GM12878 (cell line): ENCODE data around the gene LCE6A. TPM values are rescaled to one million over a fixed set of nuclear protein-coding genes. Genes with fewer than 3 reads are reported as not detected.
A peak's percentile ranks its signal among the peaks of the same experiment; 100 is the strongest.

Experiments
- ATAC-seq: fragments of 200-7000 bp; cut with Tn5 transposase; 3 replicates; pipeline ENCODE4 v1.9.1; 2020; ENCODE audit warnings: mild to moderate bottlenecking, moderate library complexity
- BruUV-seq: library from RNA; stranded (reverse); fragments of 400-500 nt; replicated peaks from 2 replicates; lab custom pipeline; 2021; lab: Mats Ljungman, UMichigan
- CTCF ChIA-PET: fragments of 300-600 bp; sonication (Branson Sonifier 250); formaldehyde crosslinking; extraction: SDS; loops from one replicate; lab custom pipeline; 2021; ENCODE audit warnings: inconsistent platforms; lab: Yijun Ruan, JAX
- POLR2A ChIA-PET: fragments of 350-600 bp; formaldehyde crosslinking; extraction: SDS; loops from one replicate; lab custom pipeline; 2021; ENCODE audit warnings: inconsistent platforms; lab: Charles Lee
- RAD21 ChIA-PET: fragments of 300-600 bp; sonication (Branson Sonifier 250); formaldehyde crosslinking; loops from one replicate; lab custom pipeline; 2023; ENCODE audit warnings: antibody characterized with exemption; ENCODE audit not compliant: unreplicated experiment; lab: Charles Lee
- SMC1A ChIA-PET: fragments of 300-600 bp; sonication (Branson Sonifier 250); formaldehyde crosslinking; loops from one replicate; lab custom pipeline; 2023; ENCODE audit not compliant: unreplicated experiment, uncharacterized antibody; lab: Charles Lee
- DNase-seq: peaks from one replicate; pipeline ENCODE4 v3.0.0-alpha.2; 2011; ENCODE audit warnings: low read depth, low spot score
- FAIRE-seq: peaks from 3 replicates; lab custom pipeline; 2011; peaks lifted over from hg19 to GRCh38; lab: Jason Lieb, UNC
- H2AFZ ChIP-seq: 2 replicates; pipeline ENCODE4 v1.6.0; 2011; ENCODE audit warnings: low read depth, low read length, control low read depth; ENCODE audit not compliant: control insufficient read depth
- H3K27ac ChIP-seq: 2 replicates; pipeline ENCODE4 v1.5.1; 2011; ENCODE audit warnings: control low read depth; ENCODE audit not compliant: control insufficient read depth, insufficient read depth
- H3K27me3 ChIP-seq, 2 experiments: replicated peaks in 1 of 2; 2 replicates each; pipeline versions ENCODE4 v1.6.0 to v1.6.1; 2011; ENCODE audit warnings: low read length in 1 of 2; ENCODE audit not compliant: control insufficient read depth in 2 of 2, insufficient read depth in 2 of 2
- H3K36me3 ChIP-seq, 2 experiments: 2 replicates each; pipeline ENCODE4 v1.5.1; 2011; ENCODE audit warnings: low read length in 1 of 2; ENCODE audit not compliant: control insufficient read depth in 2 of 2, insufficient read depth in 2 of 2
- H3K4me1 ChIP-seq: 2 replicates; pipeline ENCODE4 v1.6.1; 2011; ENCODE audit warnings: mild to moderate bottlenecking, low read length, moderate library complexity, mixed read lengths; ENCODE audit not compliant: control insufficient read depth, insufficient read depth
- H3K4me2 ChIP-seq: 2 replicates; pipeline ENCODE4 v1.6.0; 2011; ENCODE audit warnings: control low read depth; ENCODE audit not compliant: control insufficient read depth, insufficient read depth
- H3K4me3 ChIP-seq: fragments of 200-600 bp; sonication (generic); 2 replicates; pipeline ENCODE4 v1.5.1; 2016
- H3K79me2 ChIP-seq: 2 replicates; pipeline ENCODE4 v1.6.0; 2011; ENCODE audit warnings: low read length; ENCODE audit not compliant: control insufficient read depth, insufficient read depth
- H3K9ac ChIP-seq: 2 replicates; pipeline ENCODE4 v1.8.0; 2011; ENCODE audit warnings: low read length, control low read depth, mixed read lengths; ENCODE audit not compliant: control insufficient read depth, insufficient read depth
- H3K9me3 ChIP-seq: replicated peaks from 3 replicates; pipeline ENCODE4 v1.5.1; 2011; ENCODE audit warnings: mild to moderate bottlenecking, low read length; ENCODE audit not compliant: control insufficient read depth, insufficient read depth
- H4K20me1 ChIP-seq: 2 replicates; pipeline ENCODE4 v1.6.0; 2011; ENCODE audit not compliant: control insufficient read depth, insufficient read depth
- E2F8 ChIP-seq: fragments of 450-650 bp; IDR thresholded peaks from 2 replicates; pipeline ENCODE4 v1.6.1; 2018; ENCODE audit warnings: mild to moderate bottlenecking, low read depth, moderate library complexity; ENCODE audit not compliant: partially characterized antibody
- GATAD2B ChIP-seq: fragments of 450-650 bp; conservative IDR thresholded peaks from 2 replicates; pipeline ENCODE4 v1.6.1; 2017; ENCODE audit warnings: low read depth, mild to moderate bottlenecking, moderate library complexity
- HCFC1 ChIP-seq: fragments of 150-350 bp; IDR thresholded peaks from 2 replicates; pipeline ENCODE4 v1.6.1; 2014; ENCODE audit warnings: low read length
- MEF2A ChIP-seq: IDR thresholded peaks from 2 replicates; pipeline ENCODE4 v1.6.1; 2011; ENCODE audit warnings: low read depth, mild to moderate bottlenecking, low read length, moderate library complexity; ENCODE audit not compliant: insufficient read depth
- POU2F2 ChIP-seq: IDR thresholded peaks from 3 replicates; pipeline ENCODE4 v1.6.1; 2011; ENCODE audit warnings: low read depth, mild to moderate bottlenecking, low read length, borderline replicate concordance
- RUNX3 ChIP-seq: IDR thresholded peaks from 2 replicates; pipeline ENCODE4 v1.6.1; 2012; ENCODE audit warnings: low read length, inconsistent platforms
- TCF7 ChIP-seq: IDR thresholded peaks from 2 replicates; pipeline ENCODE4 v1.6.1; 2014; ENCODE audit warnings: antibody characterized with exemption, borderline replicate concordance
- ZZZ3 ChIP-seq: IDR thresholded peaks from 2 replicates; pipeline ENCODE4 v1.6.1; 2011; ENCODE audit warnings: low read depth; ENCODE audit not compliant: control insufficient read depth, insufficient read length
- WGBS: methylation state at CpG from one replicate; pipeline ENCODE4 v1.1.6; 2016; ENCODE audit warnings: low lambda C conversion rate; ENCODE audit not compliant: insufficient replicate concordance, insufficient coverage; ENCODE audit errors: missing lambda C conversion rate; 5-methylcytosine and 5-hydroxymethylcytosine counted together
- in situ Hi-C: fragments of 300-500 bp; cut with MboI; formaldehyde crosslinking; loops from 9 replicates; pipeline ENCODE4 v1.14.3; 2018; ENCODE audit warnings: mixed read lengths
- intact Hi-C: fragments of 100-400 bp; cut with micrococcal nuclease; formaldehyde crosslinking; loops from one replicate; pipeline ENCODE4 v1.14.2; 2022; ENCODE audit not compliant: unreplicated experiment
- polyA plus RNA-seq, 11 experiments: library from polyadenylated mRNA; depleted of rRNA in 4 of 11; unstranded in 6 of 11; stranded (reverse) in 5 of 11; fragments of >200 nt; fragmentation: Nextera tagmentation in 4 of 11; fragmentation: Illumina TruSeq in 1 of 11; extraction: Ambion mirVana in 4 of 11; extraction: Trizol in 1 of 11; gene quantifications; 1 replicate in 1 of 11; 2 replicates in 10 of 11; pipeline versions ENCODE4 v1.2.1 to v1.2.3, GENCODE V29; 2011 to 2016; ENCODE audit warnings: inconsistent platforms in 2 of 11, missing spikeins in 2 of 11, low read depth in 1 of 11
- total RNA-seq, 4 experiments: library from RNA; depleted of rRNA in 3 of 4; stranded (reverse); fragments of >200 nt in 3 of 4; fragmentation: Illumina TruSeq in 1 of 4; extraction: Trizol in 1 of 4; gene quantifications; 2 replicates each; pipeline versions ENCODE4 v1.2.1 to v1.2.3, GENCODE V29; 2013 to 2021

Gene LCE6A
- total and polyA plus RNA-seq, 10 of the 15 experiments (the other 5 are each of a cell fraction or from before 2014, with no cell fraction given), result 0.45 TPM; not detected in 9

- no peaks in the 10 kb centered on the region for H3K9me3 ChIP-seq
- RAD21 ChIA-PET, result interaction anchor here (0.6 to 5.4 kb wide), 11 partner anchors 12 to 362 kb away, joined by 3 to 60 read pairs (median 4); no protein-coding TSS in a partner anchor
- no peak overlapping the region for H3K9ac ChIP-seq
- no peak for FAIRE-seq
- CTCF ChIA-PET, result interaction anchor here (0.7 to 7.4 kb wide), 16 partner anchors 7 to 755 kb away, joined by 3 to 106 read pairs (median 4); partner anchors contain the start of gene SMCP
- intact Hi-C loops, result loop anchor here (2.0 to 10.0 kb wide), 2 partner anchors 163 to 217 kb away; partner anchors contain the start of gene SPRR1B
- H3K36me3 ChIP-seq, result no peaks in the 10 kb centered on the region
- peak overlapping the region; percentile 20; the same call in 1 of the 2 replicates for H3K27ac ChIP-seq
- H3K4me2 ChIP-seq, result peak overlapping the region; percentile 72
- SMC1A ChIA-PET, result interaction anchor here (0.7 to 6.0 kb wide), 9 partner anchors 9 to 406 kb away, joined by 3 to 64 read pairs (median 5); no protein-coding TSS in a partner anchor
- no peaks in the 10 kb centered on the region for H4K20me1 ChIP-seq
- peaks cover 19% of the 10 kb centered on the region for H3K4me1 ChIP-seq
- H3K27me3 ChIP-seq, result no peaks in the 10 kb centered on the region; a peak in 1 of 4 replicates
- H3K4me3 ChIP-seq, result peak overlapping the region; percentile 24; the same call in 1 of the 2 replicates
- no TSS peak for BruUV-seq
- TF ChIP-seq ZZZ3 (no peak), HCFC1 (no peak), TCF7 (no peak), RUNX3 (peak; percentile 76), E2F8 (no peak), POU2F2 (no peak), GATAD2B (no peak), MEF2A (peak; percentile 71; the same call in 1 of the 2 replicates)
- TF ChIP-seq, all 136 proteins: peak for 2
- peak; percentile 39 for ATAC-seq
- POLR2A ChIA-PET, result no interaction called here
- Histone ChIP-seq H2AFZ (peak overlapping the region; percentile 40), H3K79me2 (no peaks in the 10 kb centered on the region)
- 1% methylated on average over 6 of the region's 6 CpGs for whole genome bisulfite sequencing
- DNase-seq, result no peak
- in situ Hi-C loops, result loop anchor here (5.0 to 10.0 kb wide), 3 partner anchors 56 to 356 kb away; no protein-coding TSS in a partner anchor
Observed at GRCh38 chr1:152871731-152872126, 29.1 kb downstream of the LCE6A start.
